Smooth muscle cell (in vitro differentiated cells): Measurements from ENCODE around the gene NPEPPS. TPM values are rescaled to one million over a fixed set of nuclear protein-coding genes. Genes with fewer than 3 reads are reported as not detected.
A peak's percentile ranks its signal among the peaks of the same experiment; 100 is the strongest.

Source experiments
- DNase-seq: peaks from one replicate; lab custom pipeline; 2025; ENCODE audit not compliant: unreplicated experiment; lab: John Stamatoyannopoulos, UW
- H2AFZ ChIP-seq: fragments of 200-600 bp; sonication (generic); 2 replicates; pipeline ENCODE4 v1.6.0; 2016; ENCODE audit warnings: antibody characterized with exemption, low read depth, mild to moderate bottlenecking
- H3F3A ChIP-seq: fragments of 200-600 bp; sonication (generic); 2 replicates; pipeline ENCODE4 v1.6.0; 2017; ENCODE audit warnings: antibody characterized with exemption, low read depth
- H3K27ac ChIP-seq: fragments of 200-600 bp; sonication (generic); 2 replicates; pipeline ENCODE4 v1.5.1; 2016; ENCODE audit warnings: low read depth, mild to moderate bottlenecking
- H3K27me3 ChIP-seq: fragments of 200-600 bp; sonication (generic); 2 replicates; pipeline ENCODE4 v1.6.1; 2016; ENCODE audit warnings: low read depth, mild to moderate bottlenecking
- H3K36me3 ChIP-seq: fragments of 200-600 bp; sonication (generic); 2 replicates; pipeline ENCODE4 v1.5.1; 2016; ENCODE audit warnings: low read depth
- H3K4me1 ChIP-seq: fragments of 200-600 bp; sonication (generic); 2 replicates; pipeline ENCODE4 v1.5.1; 2016; ENCODE audit warnings: low read depth
- H3K4me2 ChIP-seq: fragments of 200-600 bp; sonication (generic); 2 replicates; pipeline ENCODE4 v1.6.0; 2016; ENCODE audit warnings: mild to moderate bottlenecking
- H3K4me3 ChIP-seq: fragments of 200-600 bp; sonication (generic); 2 replicates; pipeline ENCODE4 v1.5.1; 2016; ENCODE audit warnings: mild to moderate bottlenecking
- H3K79me2 ChIP-seq: fragments of 200-600 bp; sonication (generic); 2 replicates; pipeline ENCODE4 v1.6.0; 2016; ENCODE audit warnings: low read depth, mild to moderate bottlenecking
- H3K9ac ChIP-seq: fragments of 200-600 bp; sonication (generic); 2 replicates; pipeline ENCODE4 v1.6.0; 2016; ENCODE audit warnings: low read depth
- H3K9me3 ChIP-seq: fragments of 200-600 bp; sonication (generic); replicated peaks from 2 replicates; pipeline ENCODE4 v1.5.1; 2016; ENCODE audit warnings: low read depth
- H4K20me1 ChIP-seq: fragments of 200-600 bp; sonication (generic); 2 replicates; pipeline ENCODE4 v1.6.0; 2016; ENCODE audit warnings: low read depth
- WGBS: methylation state at CpG from one replicate; pipeline ENCODE4 v1.1.7; 2016; ENCODE audit warnings: low lambda C conversion rate; 5-methylcytosine and 5-hydroxymethylcytosine counted together
- polyA plus RNA-seq: library from polyadenylated mRNA; unstranded; fragments of >200 nt; fragmentation: Nextera tagmentation; extraction: Ambion mirVana; gene quantifications from 2 replicates; pipeline ENCODE4 v1.2.1, GENCODE V29; 2016
- total RNA-seq: library from RNA; depleted of rRNA; stranded (reverse); fragments of >200 nt; gene quantifications from 2 replicates; pipeline ENCODE4 v1.2.3, GENCODE V29; 2014
- TF ChIP-seq, protein P1 (sequence below): fragments of 200-600 bp; sonication (generic); IDR thresholded peaks from 2 replicates; pipeline ENCODE4 v1.5.1; 2017; ENCODE audit warnings: borderline replicate concordance, mild to moderate bottlenecking, antibody characterized with exemption; ENCODE audit not compliant: insufficient read depth, poor library complexity, severe bottlenecking

Gene NPEPPS
- total and polyA plus RNA-seq, 2 experiments from 2014 or later = 50.2 to 70.5 TPM

DNA sequence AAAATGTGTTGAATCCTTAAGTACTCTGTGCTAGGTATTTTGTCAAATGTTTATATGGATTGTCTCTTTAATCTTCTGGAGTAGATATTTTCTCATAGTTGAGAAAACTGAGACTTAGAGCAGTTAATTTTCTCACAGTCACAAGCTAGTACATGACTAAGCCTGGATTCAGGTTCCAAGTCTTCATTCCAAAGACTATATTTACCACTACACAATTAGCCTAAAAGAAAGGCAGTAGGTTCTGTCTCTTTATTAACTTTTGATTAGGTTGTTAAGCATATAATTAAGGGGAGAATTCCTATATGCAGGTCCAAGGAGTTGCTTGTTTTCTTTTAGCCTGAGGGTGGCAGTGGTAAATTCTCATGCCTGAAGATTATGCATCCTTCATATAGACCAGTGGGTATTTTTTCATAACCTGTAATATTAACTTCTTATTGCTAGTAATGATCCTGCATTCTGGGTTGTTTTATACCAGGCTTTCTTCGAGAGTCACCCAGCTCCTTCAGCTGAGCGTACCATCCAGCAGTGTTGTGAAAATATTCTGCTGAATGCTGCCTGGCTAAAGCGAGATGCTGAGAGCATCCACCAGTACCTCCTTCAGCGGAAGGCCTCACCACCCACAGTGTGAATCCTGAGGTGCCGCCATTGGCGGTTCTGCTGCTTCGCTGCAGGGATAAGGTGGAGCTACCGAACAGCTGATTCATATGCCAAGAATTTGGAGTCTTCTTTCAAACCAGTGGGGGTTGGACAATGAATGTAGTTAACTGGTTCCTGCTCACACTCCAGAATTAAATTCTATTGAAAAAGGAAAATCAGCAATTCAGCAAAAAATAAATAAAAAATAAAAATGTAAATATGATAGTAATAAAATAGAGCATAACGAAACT is 90.6 kb downstream of the NPEPPS start:
- peaks cover 10% of the 10 kb centered on the region for H3K36me3 ChIP-seq

GRCh38 chr17:47622180-47622549 is 91.3 kb downstream of the NPEPPS start:
- H3K9ac ChIP-seq = no peak overlapping the region
- H3K36me3 ChIP-seq = peaks cover 10% of the 10 kb centered on the region
- peaks cover 23% of the 10 kb centered on the region for H3F3A ChIP-seq
- H2AFZ ChIP-seq = no peak overlapping the region
- peaks cover 6% of the 10 kb centered on the region for H4K20me1 ChIP-seq
- peaks cover 15% of the 10 kb centered on the region for H3K4me1 ChIP-seq
- no peak overlapping the region for H3K4me3 ChIP-seq
- no peaks in the 10 kb centered on the region for H3K9me3 ChIP-seq
- no peak for DNase-seq
- TF ChIP-seq, protein P1, sequence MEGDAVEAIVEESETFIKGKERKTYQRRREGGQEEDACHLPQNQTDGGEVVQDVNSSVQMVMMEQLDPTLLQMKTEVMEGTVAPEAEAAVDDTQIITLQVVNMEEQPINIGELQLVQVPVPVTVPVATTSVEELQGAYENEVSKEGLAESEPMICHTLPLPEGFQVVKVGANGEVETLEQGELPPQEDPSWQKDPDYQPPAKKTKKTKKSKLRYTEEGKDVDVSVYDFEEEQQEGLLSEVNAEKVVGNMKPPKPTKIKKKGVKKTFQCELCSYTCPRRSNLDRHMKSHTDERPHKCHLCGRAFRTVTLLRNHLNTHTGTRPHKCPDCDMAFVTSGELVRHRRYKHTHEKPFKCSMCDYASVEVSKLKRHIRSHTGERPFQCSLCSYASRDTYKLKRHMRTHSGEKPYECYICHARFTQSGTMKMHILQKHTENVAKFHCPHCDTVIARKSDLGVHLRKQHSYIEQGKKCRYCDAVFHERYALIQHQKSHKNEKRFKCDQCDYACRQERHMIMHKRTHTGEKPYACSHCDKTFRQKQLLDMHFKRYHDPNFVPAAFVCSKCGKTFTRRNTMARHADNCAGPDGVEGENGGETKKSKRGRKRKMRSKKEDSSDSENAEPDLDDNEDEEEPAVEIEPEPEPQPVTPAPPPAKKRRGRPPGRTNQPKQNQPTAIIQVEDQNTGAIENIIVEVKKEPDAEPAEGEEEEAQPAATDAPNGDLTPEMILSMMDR = no peak
- no peaks in the 10 kb centered on the region for H3K79me2 ChIP-seq
- WGBS = 53% methylated on average over 2 of the region's 2 CpGs
- H3K27ac ChIP-seq = peak overlapping the region; percentile 81
- peak overlapping the region; percentile 69 for H3K4me2 ChIP-seq
- H3K27me3 ChIP-seq = no peaks in the 10 kb centered on the region

More for the DNA sequence above, 90.6 kb downstream of the NPEPPS start:
- H3K4me1 ChIP-seq = peaks cover 15% of the 10 kb centered on the region
- peaks cover 6% of the 10 kb centered on the region for H4K20me1 ChIP-seq
- H3K4me2 ChIP-seq = peak overlapping the region; percentile 69
- H3F3A ChIP-seq = peaks cover 25% of the 10 kb centered on the region
- H3K9ac ChIP-seq = no peak overlapping the region
- H3K27me3 ChIP-seq = no peaks in the 10 kb centered on the region
- H3K27ac ChIP-seq = peak overlapping the region; percentile 81
- no peaks in the 10 kb centered on the region for H3K79me2 ChIP-seq
- H3K4me3 ChIP-seq = no peak overlapping the region
- peak; percentile 2 for DNase-seq
- no peak overlapping the region for H2AFZ ChIP-seq
- TF ChIP-seq, protein P1 = no peak
- 19% methylated on average over 9 of the region's 9 CpGs for WGBS
- H3K9me3 ChIP-seq = no peaks in the 10 kb centered on the region

- no peaks in the 10 kb centered on the region for H3K27me3 ChIP-seq
- peaks cover 15% of the 10 kb centered on the region for H3K4me1 ChIP-seq
- no peak overlapping the region for H3K4me2 ChIP-seq
- no peak overlapping the region for H3K4me3 ChIP-seq
- no peaks in the 10 kb centered on the region for H3K9me3 ChIP-seq
- peaks cover under 1% of the 10 kb centered on the region for H3K36me3 ChIP-seq
- peaks cover 15% of the 10 kb centered on the region for H3F3A ChIP-seq
- no peak overlapping the region for H2AFZ ChIP-seq
- H3K79me2 ChIP-seq = no peaks in the 10 kb centered on the region
- 50% methylated on average over 1 of the region's 1 CpG for WGBS
- H3K9ac ChIP-seq = no peak overlapping the region
- TF ChIP-seq, protein P1 = no peak
- no peak for DNase-seq
- H3K27ac ChIP-seq = no peak overlapping the region
- peaks cover 6% of the 10 kb centered on the region for H4K20me1 ChIP-seq
Measured at GRCh38 chr17:47624727-47625068, 93.8 kb downstream of the NPEPPS start.
